HL-60 (cell line): ENCODE results near the gene PRDX3.
A peak's percentile ranks its signal among the peaks of the same experiment; 100 is the strongest.

ENCODE experiments used
- CTCF ChIP-seq: IDR thresholded peaks from one replicate; pipeline ENCODE4 v1.5.1; 2011; ENCODE audit warnings: low read length, control low read depth, inconsistent platforms; ENCODE audit not compliant: insufficient read depth
- GABPA ChIP-seq: IDR thresholded peaks from 2 replicates; pipeline ENCODE4 v1.6.1; 2012; ENCODE audit warnings: low read depth

GRCh38 chr10:119199231-119199992 lies 20.8 kb upstream of the PRDX3 start:
- TF ChIP-seq CTCF (peak; percentile 89), GABPA (no peak)
